Endothelial cell (in vitro differentiated cells): ENCODE data around the gene CIAPIN1. TPM values are rescaled to one million over a fixed set of nuclear protein-coding genes. Genes with fewer than 3 reads are reported as not detected.
A peak's percentile ranks its signal among the peaks of the same experiment; 100 is the strongest.

ENCODE experiments used
- DNase-seq: peaks from one replicate; pipeline ENCODE4 v3.0.0; 2021; ENCODE audit warnings: low spot score
- H3K27ac Mint-ChIP-seq: one replicate; pipeline ENCODE4 v1.8.0; 2021; ENCODE audit warnings: mixed read lengths, inconsistent platforms; ENCODE audit not compliant: unreplicated experiment
- H3K27me3 Mint-ChIP-seq: one replicate; pipeline ENCODE4 v1.8.0; 2021; ENCODE audit warnings: mild to moderate bottlenecking, moderate library complexity, mixed read lengths, inconsistent platforms; ENCODE audit not compliant: unreplicated experiment
- H3K36me3 Mint-ChIP-seq: one replicate; pipeline ENCODE4 v1.8.0; 2021; ENCODE audit warnings: mild to moderate bottlenecking, low read depth, mixed read lengths, inconsistent platforms; ENCODE audit not compliant: unreplicated experiment
- H3K4me1 Mint-ChIP-seq: one replicate; pipeline ENCODE4 v1.8.0; 2021; ENCODE audit warnings: mild to moderate bottlenecking, mixed read lengths, inconsistent platforms; ENCODE audit not compliant: unreplicated experiment
- H3K4me3 Mint-ChIP-seq: one replicate; pipeline ENCODE4 v1.8.0; 2021; ENCODE audit warnings: mild to moderate bottlenecking, mixed read lengths, inconsistent platforms; ENCODE audit not compliant: unreplicated experiment
- H3K9me3 Mint-ChIP-seq: one replicate; pipeline ENCODE4 v1.8.0; 2021; ENCODE audit warnings: mixed read lengths, inconsistent platforms; ENCODE audit not compliant: unreplicated experiment
- total RNA-seq: library from RNA; stranded (reverse); fragmentation: NEBNext Ultra II Directional; extraction: Animal tissue kit (Norgen Biotek cat#: 25700); gene quantifications from one replicate; pipeline ENCODE4 v1.2.1, GENCODE V29; 2021; ENCODE audit not compliant: unreplicated experiment
- TF ChIP-seq, protein P1 (sequence below): fragments of 200-600 bp; sonication (generic); IDR thresholded peaks from one replicate; pipeline ENCODE4 v1.5.0; 2021; ENCODE audit warnings: antibody characterized with exemption; ENCODE audit not compliant: unreplicated experiment

CIAPIN1 gene
- total RNA-seq, 1 donor from 2014 or later: 82.6 TPM

DNA sequence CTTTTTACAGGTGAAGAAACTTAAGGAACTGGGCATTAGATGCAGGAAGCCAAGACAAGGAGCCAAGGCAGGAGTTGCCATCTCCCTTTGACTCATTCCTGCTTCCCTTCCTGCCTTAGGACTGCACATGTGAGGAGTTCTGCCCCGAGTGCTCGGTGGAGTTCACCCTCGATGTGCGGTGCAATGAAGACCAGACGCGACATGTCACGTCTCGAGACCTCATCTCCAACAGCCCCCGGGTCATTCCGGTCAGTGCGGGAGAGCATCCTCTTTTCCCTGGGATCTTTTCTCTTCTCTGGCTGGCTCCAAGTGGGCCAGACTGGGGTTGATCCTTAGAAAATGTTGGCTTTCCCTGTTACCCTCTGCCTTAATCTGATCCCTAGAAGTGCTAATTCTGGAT, 21.9 kb upstream of the CIAPIN1 start:
- TF ChIP-seq, protein P1, sequence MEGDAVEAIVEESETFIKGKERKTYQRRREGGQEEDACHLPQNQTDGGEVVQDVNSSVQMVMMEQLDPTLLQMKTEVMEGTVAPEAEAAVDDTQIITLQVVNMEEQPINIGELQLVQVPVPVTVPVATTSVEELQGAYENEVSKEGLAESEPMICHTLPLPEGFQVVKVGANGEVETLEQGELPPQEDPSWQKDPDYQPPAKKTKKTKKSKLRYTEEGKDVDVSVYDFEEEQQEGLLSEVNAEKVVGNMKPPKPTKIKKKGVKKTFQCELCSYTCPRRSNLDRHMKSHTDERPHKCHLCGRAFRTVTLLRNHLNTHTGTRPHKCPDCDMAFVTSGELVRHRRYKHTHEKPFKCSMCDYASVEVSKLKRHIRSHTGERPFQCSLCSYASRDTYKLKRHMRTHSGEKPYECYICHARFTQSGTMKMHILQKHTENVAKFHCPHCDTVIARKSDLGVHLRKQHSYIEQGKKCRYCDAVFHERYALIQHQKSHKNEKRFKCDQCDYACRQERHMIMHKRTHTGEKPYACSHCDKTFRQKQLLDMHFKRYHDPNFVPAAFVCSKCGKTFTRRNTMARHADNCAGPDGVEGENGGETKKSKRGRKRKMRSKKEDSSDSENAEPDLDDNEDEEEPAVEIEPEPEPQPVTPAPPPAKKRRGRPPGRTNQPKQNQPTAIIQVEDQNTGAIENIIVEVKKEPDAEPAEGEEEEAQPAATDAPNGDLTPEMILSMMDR: no peak
- Mint-ChIP-seq H3K4me3 (no peak overlapping the region), H3K27me3 (peaks cover 4% of the 10 kb centered on the region), H3K9me3 (no peaks in the 10 kb centered on the region), H3K36me3 (peaks cover 39% of the 10 kb centered on the region), H3K27ac (no peak overlapping the region), H3K4me1 (peaks cover 4% of the 10 kb centered on the region)
- DNase-seq: no peak

DNA sequence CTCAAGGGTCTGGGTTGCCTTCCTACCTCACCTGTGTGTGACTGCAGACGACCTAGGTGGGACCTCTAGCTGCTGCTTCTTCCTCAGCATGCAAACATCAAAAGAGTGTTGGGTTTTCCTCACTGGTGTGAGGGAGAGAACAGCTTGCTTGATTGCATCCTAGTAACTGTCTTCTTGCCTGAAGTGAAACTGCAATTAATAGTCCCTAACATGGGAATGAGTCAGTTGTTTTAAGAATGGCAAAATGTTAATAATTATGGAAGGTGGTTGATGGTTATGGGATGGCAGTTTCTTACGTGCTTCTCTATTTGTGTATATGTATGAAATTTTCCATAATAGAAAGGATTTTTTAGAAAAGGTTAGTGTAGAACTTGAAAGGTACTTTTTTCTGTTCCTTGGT, 21.2 kb upstream of the CIAPIN1 start:
- TF ChIP-seq, protein P1: no peak
- Mint-ChIP-seq H3K27ac (no peak overlapping the region), H3K27me3 (peaks cover 4% of the 10 kb centered on the region), H3K36me3 (peaks cover 39% of the 10 kb centered on the region), H3K4me3 (no peak overlapping the region), H3K9me3 (no peaks in the 10 kb centered on the region), H3K4me1 (peaks cover 6% of the 10 kb centered on the region)
- DNase-seq: no peak

DNA sequence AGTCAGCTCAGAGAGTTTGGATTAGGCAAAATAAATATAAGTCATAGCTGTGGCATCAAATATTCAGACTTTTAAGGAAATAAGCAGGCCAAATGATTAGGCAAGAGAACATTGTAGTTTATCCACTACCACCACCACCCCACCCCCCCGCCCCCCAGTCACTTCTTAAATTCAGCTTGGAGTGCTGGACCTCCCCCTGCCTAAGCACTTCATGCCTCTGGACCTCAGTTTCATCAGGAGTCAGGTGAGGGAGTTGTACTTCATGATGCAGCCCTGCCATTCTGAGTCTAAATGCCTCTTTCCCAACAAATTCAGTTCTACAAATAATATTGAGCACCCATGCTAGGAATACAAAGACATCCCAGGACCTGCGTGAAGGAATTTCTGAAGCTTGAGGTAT, 17.3 kb upstream of the CIAPIN1 start:
- Mint-ChIP-seq H3K4me3 (peak overlapping the region; percentile 24), H3K36me3 (peaks cover 37% of the 10 kb centered on the region), H3K4me1 (peaks cover 9% of the 10 kb centered on the region), H3K9me3 (no peaks in the 10 kb centered on the region), H3K27me3 (no peaks in the 10 kb centered on the region), H3K27ac (no peak overlapping the region)
- TF ChIP-seq, protein P1: no peak
- DNase-seq: no peak

DNA sequence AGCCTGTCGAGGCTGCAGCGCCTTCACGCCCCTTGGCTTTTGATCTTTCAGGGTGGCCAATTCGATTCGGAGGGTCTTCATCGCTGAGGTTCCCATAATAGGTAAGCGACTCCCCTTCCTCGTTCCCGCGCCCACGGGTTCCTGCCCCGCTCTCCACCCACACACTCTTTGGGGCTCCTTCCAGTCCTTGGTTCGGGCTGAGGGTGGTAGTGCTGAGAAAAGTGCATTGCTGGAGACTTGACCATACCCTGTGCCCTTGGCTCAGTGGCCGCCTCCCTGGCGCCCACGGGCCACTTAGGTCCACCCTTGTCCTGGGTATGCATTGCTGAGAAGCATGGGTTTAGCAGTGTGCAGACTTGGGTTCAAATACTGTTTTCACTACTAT, 15.8 kb upstream of the CIAPIN1 start:
- H3K4me3 Mint-ChIP-seq: peak overlapping the region; percentile 100
- H3K36me3 Mint-ChIP-seq: peaks cover 25% of the 10 kb centered on the region
- H3K9me3 Mint-ChIP-seq: no peaks in the 10 kb centered on the region
- TF ChIP-seq, protein P1: no peak
- peaks cover 9% of the 10 kb centered on the region for H3K4me1 Mint-ChIP-seq
- H3K27ac Mint-ChIP-seq: peak overlapping the region; percentile 68
- no peaks in the 10 kb centered on the region for H3K27me3 Mint-ChIP-seq
- DNase-seq: no peak

DNA sequence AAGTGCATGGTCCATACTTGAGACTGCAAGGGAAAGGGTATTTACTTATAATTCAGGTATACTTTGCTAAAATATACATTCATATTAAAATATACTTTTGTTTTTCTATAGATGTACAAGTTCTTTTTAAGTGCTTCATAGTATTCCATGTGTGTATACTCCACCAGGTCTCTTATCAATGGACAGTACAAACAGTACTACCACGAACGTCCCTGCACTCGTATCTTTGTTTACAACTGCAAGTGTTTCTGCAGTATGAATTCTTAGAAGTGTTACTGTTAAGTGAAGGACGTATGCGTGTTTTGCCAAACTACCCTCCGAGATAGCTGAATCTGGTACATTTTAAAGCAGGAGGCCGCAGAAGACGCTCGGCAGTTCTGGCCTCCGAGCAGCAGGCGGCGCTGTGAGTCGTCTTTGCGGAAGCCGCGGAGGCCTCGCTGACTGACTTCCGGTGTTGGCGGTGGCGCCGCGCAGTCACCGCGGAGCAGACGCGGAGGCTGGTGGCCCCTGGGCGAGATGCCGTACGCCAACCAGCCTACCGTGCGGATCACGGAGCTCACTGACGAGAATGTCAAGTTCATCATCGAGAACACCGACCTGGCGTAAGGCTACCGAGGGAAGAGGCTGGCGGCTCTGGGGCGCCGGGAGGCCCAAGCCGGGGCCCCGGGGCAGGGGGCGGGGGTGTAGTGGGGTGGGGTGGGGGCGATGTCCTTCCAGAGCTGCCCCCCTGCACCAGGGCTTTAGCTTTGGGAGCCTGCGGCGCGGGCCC, 15.2 kb upstream of the CIAPIN1 start, which contains the start of gene POLR2C:
Gene POLR2C, plus strand, starts transcription at position 471 of the 769 bp plus-strand sequence. Its CDS starts 46 bp downstream, at position 517.
- Mint-ChIP-seq H3K36me3 (peaks cover 22% of the 10 kb centered on the region), H3K27ac (peak within 1 kb of the TSS; percentile 95), H3K4me3 (peak within 1 kb of the TSS; percentile 100), H3K4me1 (peaks cover 9% of the 10 kb centered on the region), H3K27me3 (peaks cover 2% of the 10 kb centered on the region), H3K9me3 (no peaks in the 10 kb centered on the region)
- peak; percentile 95 for DNase-seq
- TF ChIP-seq, protein P1: peak; percentile 95
